Retina (tissue), 1 donor: ENCODE measurements around the gene RIPK3.
A peak's percentile ranks its signal among the peaks of the same experiment; 100 is the strongest.

ENCODE experiments used
- DNase-seq: peaks from one replicate; pipeline ENCODE4 v3.0.0-alpha.2; 2016

Gene RIPK3

DNA sequence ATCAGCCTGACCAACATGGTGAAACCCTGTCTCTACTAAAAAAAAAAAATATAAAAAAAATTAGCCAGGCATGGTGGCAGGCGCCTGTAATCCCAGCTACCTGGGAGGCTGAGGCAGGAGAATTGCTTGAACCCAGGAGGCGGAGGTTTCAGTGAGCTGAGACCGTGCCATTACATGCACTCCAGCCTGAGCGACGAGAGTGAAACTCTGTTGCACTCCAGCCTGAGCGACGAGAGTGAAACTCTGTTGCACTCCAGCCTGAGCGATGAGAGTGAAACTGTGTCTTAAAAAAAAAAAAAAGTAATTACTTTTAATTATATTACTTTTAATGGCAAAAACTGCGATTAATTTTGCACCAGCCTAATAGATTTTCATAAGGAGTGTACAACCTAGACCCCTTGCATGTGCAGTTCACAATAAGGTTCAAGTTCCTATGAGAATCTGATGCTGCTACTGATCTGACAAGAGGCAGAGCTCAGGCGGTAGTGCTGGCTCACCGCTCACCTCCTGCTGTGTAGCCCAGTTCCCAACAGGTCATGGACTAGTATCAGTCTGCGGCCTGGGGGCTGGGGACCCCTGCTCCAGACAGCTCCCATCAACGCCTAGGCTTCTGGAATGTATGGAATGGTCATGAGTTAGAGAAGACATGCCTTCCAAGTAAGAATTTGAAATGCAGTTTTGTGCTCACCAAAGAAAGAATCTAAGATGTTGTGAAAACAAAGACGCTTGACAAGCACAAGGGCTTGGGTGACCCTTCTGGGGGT lies 18.4 kb downstream of the RIPK3 start:
- DNase-seq, result no peak

- DNase-seq, result no peak
Measured at GRCh38 chr14:24317141-24317928, 22.5 kb downstream of the RIPK3 start.

DNA sequence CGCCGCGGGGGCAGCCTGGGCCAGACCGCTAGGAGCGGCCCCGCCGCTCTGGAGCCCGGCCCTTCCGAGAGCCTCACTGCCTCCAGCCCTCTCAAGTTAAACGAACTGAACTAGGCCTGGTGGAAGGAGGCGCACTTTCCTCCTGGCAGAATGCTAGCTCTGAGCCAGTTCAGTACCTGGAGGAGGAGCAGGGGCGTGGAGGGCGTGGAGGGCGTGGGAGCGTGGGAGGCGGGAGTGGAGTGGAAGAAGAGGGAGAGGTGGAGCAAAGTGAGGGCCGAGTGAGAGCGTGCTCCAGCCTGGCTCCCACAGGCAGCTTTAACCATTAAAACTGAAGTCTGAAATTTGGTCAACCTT lies 23.2 kb downstream of the RIPK3 start:
- DNase-seq, result no peak

- DNase-seq, result peak; percentile 67
Measured at GRCh38 chr14:24315807-24316596, 23.8 kb downstream of the RIPK3 start.

GRCh38 chr14:24315243-24315806 lies 24.5 kb downstream of the RIPK3 start:
- no peak for DNase-seq

- no peak for DNase-seq
Measured at GRCh38 chr14:24314377-24315193, 25.2 kb downstream of the RIPK3 start.

- DNase-seq, result no peak
Measured at GRCh38 chr14:24313913-24314312, 25.9 kb downstream of the RIPK3 start.

GRCh38 chr14:24312736-24313507 lies 26.9 kb downstream of the RIPK3 start:
- no peak for DNase-seq

DNA sequence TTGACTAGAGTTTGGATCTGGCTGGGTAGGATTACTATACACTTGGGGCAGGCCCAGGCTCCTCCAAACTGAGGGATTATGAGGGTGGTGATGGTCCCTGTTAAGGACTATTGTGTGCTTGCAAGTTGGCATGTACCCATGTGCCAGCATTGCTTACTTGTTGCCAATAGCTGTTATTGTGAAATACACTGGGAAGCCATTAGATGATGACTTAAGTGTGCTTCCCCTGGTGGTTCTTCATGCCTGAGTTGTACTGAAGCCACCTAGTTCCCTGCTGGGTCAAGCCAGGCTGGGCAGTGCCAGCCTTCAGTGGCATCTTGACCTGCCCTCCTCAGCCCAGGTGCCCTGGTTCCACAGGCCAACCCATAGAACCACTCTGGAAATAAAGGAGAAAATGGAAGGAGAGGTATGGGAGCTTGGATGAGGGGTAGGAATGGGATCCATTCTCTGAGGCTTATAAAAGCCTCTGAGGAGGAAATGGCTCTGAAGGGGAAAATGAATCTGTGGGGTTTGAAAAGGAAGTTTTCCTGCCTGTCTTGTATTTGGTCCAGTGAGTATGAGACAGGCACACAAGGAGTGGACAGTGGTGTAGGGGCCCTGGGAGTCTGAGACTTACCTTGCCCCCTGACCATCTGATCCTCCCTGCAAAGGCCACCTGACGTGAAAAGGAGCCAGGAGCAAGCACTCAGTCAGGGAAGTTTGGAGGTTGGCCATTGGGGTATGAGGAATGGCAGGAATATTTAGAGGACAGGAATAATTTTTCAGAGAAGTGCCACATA lies 27.8 kb downstream of the RIPK3 start:
- DNase-seq, result no peak

DNA sequence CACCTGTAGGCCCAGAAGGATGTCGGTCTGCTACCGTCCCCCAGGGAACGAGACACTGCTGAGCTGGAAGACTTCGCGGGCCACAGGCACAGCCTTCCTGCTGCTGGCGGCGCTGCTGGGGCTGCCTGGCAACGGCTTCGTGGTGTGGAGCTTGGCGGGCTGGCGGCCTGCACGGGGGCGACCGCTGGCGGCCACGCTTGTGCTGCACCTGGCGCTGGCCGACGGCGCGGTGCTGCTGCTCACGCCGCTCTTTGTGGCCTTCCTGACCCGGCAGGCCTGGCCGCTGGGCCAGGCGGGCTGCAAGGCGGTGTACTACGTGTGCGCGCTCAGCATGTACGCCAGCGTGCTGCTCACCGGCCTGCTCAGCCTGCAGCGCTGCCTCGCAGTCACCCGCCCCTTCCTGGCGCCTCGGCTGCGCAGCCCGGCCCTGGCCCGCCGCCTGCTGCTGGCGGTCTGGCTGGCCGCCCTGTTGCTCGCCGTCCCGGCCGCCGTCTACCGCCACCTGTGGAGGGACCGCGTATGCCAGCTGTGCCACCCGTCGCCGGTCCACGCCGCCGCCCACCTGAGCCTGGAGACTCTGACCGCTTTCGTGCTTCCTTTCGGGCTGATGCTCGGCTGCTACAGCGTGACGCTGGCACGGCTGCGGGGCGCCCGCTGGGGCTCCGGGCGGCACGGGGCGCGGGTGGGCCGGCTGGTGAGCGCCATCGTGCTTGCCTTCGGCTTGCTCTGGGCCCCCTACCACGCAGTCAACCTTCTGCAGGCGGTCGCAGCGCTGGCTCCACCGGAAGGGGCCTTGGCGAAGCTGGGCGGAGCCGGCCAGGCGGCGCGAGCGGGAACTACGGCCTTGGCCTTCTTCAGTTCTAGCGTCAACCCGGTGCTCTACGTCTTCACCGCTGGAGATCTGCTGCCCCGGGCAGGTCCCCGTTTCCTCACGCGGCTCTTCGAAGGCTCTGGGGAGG lies 28.9 kb downstream of the RIPK3 start, which contains the start of gene LTB4R:
LTB4R (plus strand) TSS at position 857 of the 959 bp plus-strand sequence. CDS start 4,150 bp downstream, outside the sequence.
- DNase-seq, result peak; percentile 90

- DNase-seq, result no peak
Measured at GRCh38 chr14:24310265-24310645, 29.5 kb downstream of the RIPK3 start.

- DNase-seq, result no peak
Measured at GRCh38 chr14:24309538-24310264, 30.1 kb downstream of the RIPK3 start, which contains the start of gene LTB4R2. Gene LTB4R2 (plus strand): TSS chr14:24310140. CDS start chr14:24310665, 525 bp downstream.

GRCh38 chr14:24308342-24309124 lies 31.3 kb downstream of the RIPK3 start:
- DNase-seq, result no peak

DNA sequence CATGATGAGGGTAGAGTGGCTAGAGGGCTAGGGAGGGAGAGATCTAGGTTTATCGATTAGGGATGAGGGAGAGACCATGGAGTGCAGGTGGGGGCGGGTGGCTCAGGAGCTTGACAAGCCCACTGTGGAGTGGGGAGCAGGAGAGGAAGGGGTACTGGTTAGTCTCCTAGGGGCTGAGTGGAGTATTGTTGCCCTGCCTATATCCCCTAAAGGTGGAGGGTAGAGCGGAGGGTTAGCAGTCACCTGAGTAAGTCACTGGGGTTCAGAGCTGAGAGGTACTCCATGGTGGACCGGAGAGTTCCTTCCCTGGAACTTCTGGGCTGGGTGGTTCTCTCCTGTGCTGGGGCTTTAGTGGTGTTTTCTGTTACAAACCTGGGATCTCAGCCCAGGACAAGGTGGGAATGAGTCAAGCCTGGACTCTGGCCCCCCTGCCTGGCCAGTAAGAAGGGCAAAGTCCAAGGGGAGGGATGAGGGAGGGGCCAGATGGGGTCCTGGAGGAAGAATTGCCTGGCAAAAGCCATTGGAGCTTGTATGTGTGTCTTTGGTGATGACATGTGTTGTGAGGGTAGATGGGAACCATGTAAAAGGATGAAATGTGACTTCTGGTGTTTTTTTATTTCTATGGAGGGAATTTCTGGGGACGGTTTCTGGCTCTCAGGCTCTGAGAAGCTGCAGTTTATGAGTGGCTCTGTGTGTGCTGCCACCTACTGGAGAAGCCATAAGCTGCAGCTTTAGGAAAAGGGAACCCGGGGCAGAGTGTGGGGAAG lies 32.0 kb downstream of the RIPK3 start, which contains the start of gene CIDEB:
CIDEB (minus strand) TSS at position 403 of the 767 bp plus-strand sequence; CDS start at position 284, 119 bp downstream.
- DNase-seq, result peak; percentile 73

GRCh38 chr14:24307156-24307574 lies 32.6 kb downstream of the RIPK3 start:
- no peak for DNase-seq

GRCh38 chr14:24304019-24304387 lies 35.8 kb downstream of the RIPK3 start:
- DNase-seq, result no peak
